HG03469 (cell line): ENCODE results near the gene UBXN1.
"Not testable (repeated sequence)": the region's sequence is repeated elsewhere in the genome, so short reads cannot be mapped to it uniquely, and the experiment has no call there.

Experiments used
- ATAC-seq: cut with Tn5 transposase; IDR thresholded peaks from one replicate; pipeline ENCODE4 v1.9.1; 2021; ENCODE audit warnings: mild to moderate bottlenecking, moderate library complexity, moderate number of reproducible peaks; ENCODE audit not compliant: unreplicated experiment

Gene UBXN1

GRCh38 chr11:62673196-62673525 lies 5.7 kb downstream of the UBXN1 start:
- ATAC-seq, result no peak

GRCh38 chr11:62671608-62672389 lies 7.1 kb downstream of the UBXN1 start, which contains the start of the genes LBHD1 and UQCC3:
TSS of gene LBHD1 (minus strand) at chr11:62672267. CDS start at chr11:62670031, 2,236 bp downstream.
TSS of gene UQCC3 (plus strand) at chr11:62671673. CDS start at chr11:62671746, 73 bp downstream.
- ATAC-seq, result no peak

GRCh38 chr11:62671236-62671607 lies 7.7 kb downstream of the UBXN1 start:
- no peak for ATAC-seq

GRCh38 chr11:62669420-62670161 lies 9.3 kb downstream of the UBXN1 start:
- no peak for ATAC-seq

GRCh38 chr11:62667460-62667859 lies 11.4 kb downstream of the UBXN1 start:
- ATAC-seq, result no peak

- no peak for ATAC-seq
Observed at GRCh38 chr11:62666259-62666926, 12.5 kb downstream of the UBXN1 start.

- ATAC-seq, result peak; percentile 9
Observed at GRCh38 chr11:62665599-62666258, 13.1 kb downstream of the UBXN1 start.

- ATAC-seq, result peak; percentile 55
Observed at GRCh38 chr11:62665075-62665598, 13.7 kb downstream of the UBXN1 start, which contains the start of the genes C11orf98 and CSKMT. TSS of gene C11orf98 (minus strand) at chr11:62665210. CDS start at chr11:62665169, 41 bp downstream. TSS of gene CSKMT (plus strand) at chr11:62665312. CDS start at chr11:62665880, 568 bp downstream.

GRCh38 chr11:62664405-62665074 lies 14.3 kb downstream of the UBXN1 start:
- no peak for ATAC-seq

GRCh38 chr11:62656796-62657429 lies 22.0 kb downstream of the UBXN1 start:
- no peak for ATAC-seq

GRCh38 chr11:62654297-62654696 lies 24.6 kb downstream of the UBXN1 start:
- ATAC-seq, result no peak

- ATAC-seq, result no peak
Observed at GRCh38 chr11:62652161-62653006, 26.5 kb downstream of the UBXN1 start.

- ATAC-seq, result not testable (repeated sequence)
Observed at GRCh38 chr11:62650283-62650682, 28.6 kb downstream of the UBXN1 start.

- ATAC-seq, result no peak
Observed at GRCh38 chr11:62649486-62649885, 29.4 kb downstream of the UBXN1 start.

- no peak for ATAC-seq
Observed at GRCh38 chr11:62648967-62649364, 29.9 kb downstream of the UBXN1 start.

- no peak for ATAC-seq
Observed at GRCh38 chr11:62648185-62648966, 30.5 kb downstream of the UBXN1 start.

GRCh38 chr11:62647609-62648005 lies 31.3 kb downstream of the UBXN1 start:
- no peak for ATAC-seq
